HG02973 (cell line): ENCODE data around the gene WRNIP1.

Experiments
- ATAC-seq: cut with Tn5 transposase; IDR thresholded peaks from one replicate; pipeline ENCODE4 v1.9.1; 2021; ENCODE audit warnings: moderate library complexity; ENCODE audit not compliant: unreplicated experiment

Gene WRNIP1

GRCh38 chr6:2740581-2740980 lies 24.6 kb upstream of the WRNIP1 start:
- no peak for ATAC-seq

- no peak for ATAC-seq
Observed at GRCh38 chr6:2741756-2742155, 23.4 kb upstream of the WRNIP1 start.

GRCh38 chr6:2743280-2744208 lies 21.6 kb upstream of the WRNIP1 start:
- no peak for ATAC-seq

- no peak for ATAC-seq
Observed at GRCh38 chr6:2744209-2744771, 20.9 kb upstream of the WRNIP1 start.

GRCh38 chr6:2744778-2745177 lies 20.4 kb upstream of the WRNIP1 start:
- ATAC-seq = no peak

DNA sequence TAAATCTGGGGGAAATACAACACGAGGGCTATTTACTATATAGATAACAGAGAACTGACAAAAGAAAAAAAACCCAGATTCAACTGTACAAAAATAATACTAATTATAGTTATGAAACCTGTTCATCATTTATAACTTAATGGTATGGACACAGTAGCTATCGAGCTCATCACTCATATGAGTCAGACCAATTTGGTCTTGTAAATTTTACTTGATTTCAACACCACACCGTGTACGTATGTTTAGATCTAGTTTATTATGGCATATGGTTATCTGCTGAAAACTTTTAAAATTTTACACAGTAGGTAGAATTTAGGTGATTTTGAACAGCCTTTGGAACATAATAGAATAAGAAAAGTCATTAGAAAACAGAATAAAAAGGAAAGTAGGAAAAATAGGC lies 19.9 kb upstream of the WRNIP1 start:
- ATAC-seq = no peak

DNA sequence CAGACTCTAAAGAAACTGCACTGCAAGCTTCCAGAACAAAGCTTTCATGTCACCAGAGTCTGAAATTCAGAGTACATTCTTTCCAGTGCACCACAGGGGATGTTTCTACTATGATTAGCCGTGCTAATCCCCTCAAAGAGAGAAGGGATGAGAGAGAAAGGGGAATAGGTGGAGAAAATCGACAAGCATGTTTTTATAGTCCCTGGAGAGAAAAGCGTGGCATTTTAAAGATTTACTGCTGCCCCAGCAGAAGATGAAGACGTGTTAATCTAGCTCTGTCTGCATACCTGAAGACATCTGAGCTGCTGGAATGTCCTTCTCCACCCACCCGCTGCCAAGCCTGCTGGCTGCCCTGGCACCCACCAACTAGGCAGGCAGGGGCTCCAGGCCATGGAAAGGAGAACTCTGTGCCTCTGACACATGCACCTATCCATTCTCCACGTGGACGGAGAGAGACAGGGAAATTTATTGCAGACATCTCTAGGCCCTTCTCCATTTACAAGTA lies 18.6 kb upstream of the WRNIP1 start:
- ATAC-seq = no peak

DNA sequence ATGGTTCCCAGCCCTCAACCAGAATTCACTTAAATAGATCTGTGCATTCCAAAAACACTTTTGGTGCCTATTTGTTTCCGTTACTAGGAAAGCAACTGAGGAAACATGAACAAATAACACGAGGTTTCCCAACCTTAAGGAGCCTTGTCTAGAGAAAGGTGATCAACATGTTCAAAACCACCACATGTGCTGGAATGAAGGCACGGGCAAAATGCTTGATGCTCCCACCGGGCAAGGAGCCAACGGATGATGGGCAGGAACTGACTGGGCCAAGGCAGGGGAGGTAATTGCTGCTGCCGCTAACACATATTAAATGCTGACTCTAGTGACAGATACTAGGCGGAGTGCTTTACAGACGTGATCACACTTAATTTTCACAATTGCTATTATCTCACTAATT lies 17.0 kb upstream of the WRNIP1 start:
- ATAC-seq = no peak

DNA sequence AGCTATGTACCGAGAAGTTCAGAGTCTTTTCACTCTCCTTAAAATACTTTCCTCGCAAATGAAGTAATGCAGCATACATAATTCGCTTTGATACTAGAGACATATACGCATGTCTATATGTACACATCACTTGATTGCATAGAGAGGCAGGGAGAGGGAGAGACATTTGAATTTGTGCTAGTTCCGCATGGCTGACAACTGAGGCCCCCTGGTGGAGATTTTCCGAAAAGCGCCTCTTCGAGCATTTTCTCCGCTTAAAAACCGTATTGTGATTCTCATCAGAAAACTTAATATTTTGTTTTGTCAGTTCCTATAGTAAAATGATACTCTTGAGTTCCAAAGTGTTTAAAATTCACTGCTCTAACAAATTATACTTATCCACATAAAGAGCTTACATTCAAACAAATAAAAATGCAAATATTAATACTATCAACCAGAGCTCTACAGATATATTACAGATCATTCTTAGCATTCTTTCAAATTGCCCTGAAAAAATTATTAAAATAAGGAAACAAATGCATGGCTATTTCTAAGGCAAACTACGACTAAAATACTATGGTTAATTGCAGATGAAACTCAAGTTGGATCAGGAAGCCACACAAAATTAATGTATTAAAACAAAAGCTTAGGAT lies 15.1 kb upstream of the WRNIP1 start:
- no peak for ATAC-seq

DNA sequence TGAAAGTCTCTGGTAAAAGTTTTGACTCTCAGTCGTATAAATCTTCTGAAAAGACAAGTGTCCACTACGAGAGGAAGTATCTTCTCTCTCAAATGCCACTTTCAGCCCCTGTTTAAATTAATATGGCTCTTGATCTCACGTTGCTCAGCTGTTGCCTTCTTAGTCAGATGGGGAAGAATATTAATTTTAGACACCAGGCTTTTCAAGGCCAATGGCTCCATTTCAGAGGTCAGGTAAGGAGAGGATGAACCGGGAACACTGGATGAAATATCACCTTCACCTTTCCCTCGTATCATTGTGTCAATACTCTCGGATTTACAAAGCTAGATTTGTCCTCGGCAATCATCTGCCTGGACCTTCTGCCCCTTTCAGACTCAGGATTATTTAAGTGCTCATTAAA lies 14.4 kb upstream of the WRNIP1 start, which contains the start of gene MYLK4:
Gene MYLK4, minus strand, starts transcription at position 91 of the 400 bp plus-strand sequence. CDS start 1,628 bp downstream, outside the sequence.
- ATAC-seq = no peak

DNA sequence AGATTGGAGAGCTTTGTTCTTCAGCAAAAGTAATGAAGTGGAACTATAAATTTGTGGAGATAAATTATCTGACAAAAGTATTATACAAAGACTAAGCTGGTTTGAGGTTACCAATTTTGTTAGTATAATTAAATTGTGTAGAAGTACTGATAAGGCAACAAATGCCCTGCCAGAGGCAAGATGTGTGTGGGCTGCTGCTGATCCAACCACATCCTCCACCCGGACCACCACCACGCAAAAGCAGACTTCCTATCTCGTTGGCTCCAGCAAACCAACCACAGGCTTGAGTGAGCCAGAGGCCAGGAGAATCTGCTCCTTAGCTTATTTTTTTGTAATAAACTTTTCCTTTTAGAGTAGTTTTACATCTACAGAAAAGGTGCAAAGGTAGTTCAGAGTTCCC lies 13.3 kb upstream of the WRNIP1 start:
- ATAC-seq = no peak

DNA sequence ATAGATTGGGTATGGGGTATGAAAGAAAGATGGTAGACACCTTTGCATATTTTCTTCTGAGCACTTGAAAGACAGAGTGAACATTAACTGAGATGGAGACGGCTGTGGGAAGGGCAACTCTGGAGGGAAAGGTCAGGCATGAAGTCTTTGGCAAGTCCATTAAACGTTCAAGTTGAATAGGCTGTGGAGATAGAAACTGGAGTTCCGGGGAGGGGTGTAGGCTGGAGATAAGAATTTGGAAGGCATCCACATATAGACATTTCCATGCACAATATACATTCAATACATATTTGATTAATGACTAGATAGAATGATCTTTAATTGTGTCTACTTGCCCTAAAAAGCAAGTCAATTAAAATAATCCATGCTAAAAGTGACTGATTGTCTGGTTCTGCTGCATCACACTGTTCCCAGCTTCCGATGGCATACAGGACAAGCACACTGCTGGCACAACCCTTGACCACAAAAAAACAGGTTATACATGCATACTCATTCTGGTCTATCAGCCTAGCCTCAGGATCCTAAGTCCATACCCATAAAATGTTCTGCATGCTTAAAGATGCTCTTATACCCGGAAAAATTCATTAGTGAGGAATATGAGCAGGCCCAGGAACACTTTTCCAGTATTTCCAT lies 12.6 kb upstream of the WRNIP1 start:
- no peak for ATAC-seq

DNA sequence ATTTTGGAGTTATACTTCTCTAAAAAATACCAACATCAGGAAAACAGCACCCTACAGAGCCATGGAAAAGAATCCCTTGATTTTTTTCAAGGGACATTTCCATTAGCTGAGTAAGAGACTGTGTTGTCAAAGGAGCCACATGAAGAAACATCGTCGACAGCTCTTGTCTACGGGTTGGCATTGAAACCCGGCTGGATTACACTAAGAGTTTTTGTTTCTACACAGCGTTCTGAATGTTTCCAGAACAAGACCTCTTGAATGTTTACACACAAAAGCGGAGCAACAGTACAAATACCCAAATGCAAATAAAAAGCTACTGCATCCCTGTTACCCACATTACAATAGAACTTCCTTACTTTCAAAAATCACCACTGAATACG lies 12.1 kb upstream of the WRNIP1 start:
- ATAC-seq = no peak

DNA sequence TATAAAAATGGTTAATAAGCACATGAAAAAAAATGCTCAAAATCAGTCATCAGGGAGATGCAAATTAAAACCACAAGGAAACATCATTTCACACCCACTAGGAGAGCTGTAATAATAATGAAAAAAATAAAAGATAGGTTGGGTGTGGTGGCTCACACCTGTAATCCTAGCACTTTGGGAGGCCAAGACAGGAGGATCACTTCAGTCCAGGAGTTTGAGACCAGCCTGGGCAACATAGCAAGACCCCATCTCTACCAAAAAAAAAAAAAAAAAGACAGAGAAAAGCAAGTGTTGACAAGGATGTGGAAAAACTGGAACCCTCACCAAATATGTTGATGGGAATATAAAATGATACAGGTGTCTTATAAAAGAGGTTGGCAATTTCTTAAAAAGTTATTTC lies 11.4 kb upstream of the WRNIP1 start:
- ATAC-seq = no peak

DNA sequence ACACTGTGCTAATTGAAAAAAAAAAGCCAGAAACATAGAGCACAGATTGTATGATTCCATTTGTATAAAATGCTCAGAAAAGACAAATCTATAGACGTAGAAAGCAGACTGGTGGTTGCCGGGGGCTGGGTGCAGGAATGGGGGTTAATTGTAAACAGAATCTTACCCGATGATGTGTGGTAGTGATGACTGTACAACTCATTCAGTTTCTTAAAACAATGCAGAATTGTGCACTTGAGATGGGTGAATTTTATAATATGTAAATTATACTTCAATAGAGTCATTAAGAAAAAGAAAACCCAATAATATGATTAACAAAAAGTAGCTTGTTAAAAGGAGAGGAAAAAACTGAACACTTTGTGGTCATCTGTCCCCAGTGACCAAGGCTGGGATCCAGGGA lies 10.8 kb upstream of the WRNIP1 start:
- no peak for ATAC-seq

- ATAC-seq = no peak
Observed at GRCh38 chr6:2754911-2755310, 10.3 kb upstream of the WRNIP1 start.

DNA sequence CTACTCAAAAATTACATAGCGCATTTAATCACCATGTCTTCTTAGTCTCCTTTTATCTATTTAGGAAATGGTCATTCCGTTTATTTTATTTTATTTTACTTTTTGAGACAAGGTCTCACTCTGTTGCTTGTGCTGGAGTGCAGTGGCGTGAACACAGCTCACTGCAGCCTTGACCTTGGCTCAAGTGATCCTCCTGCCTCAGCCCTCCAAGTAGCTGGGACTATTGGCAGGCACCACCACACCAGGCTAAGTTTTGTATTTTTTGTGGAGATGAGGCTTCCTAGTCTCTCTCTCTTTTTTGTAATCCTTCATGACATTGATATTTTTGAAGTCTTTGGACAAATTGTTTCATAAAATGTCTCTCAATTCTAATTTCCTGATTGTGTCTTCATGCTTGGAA lies 9.7 kb upstream of the WRNIP1 start:
- ATAC-seq = no peak

- ATAC-seq = no peak
Observed at GRCh38 chr6:2756241-2756640, 9.0 kb upstream of the WRNIP1 start.

- no peak for ATAC-seq
Observed at GRCh38 chr6:2756687-2757224, 8.4 kb upstream of the WRNIP1 start.

DNA sequence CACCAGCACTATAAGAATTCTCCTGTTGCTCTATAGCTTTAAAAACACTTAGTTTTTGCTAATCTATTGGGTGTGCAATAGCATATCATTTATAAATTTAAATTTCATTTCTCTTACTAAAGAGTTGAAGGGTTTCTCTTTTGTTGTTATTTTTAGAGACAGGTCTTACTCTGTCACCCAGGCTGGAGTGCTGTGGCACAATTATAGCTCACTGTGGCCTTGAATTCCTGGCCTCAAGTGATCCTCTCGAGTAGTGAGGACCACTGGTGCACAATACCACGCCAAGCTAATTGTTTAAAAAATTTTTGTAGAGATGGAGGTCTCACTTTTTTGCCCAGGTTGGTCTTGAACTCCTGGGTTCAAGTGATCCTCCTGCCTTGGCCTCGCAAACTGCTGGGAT lies 6.2 kb upstream of the WRNIP1 start:
- no peak for ATAC-seq
